Measurements from ENCODE around the gene SMIM41.
A peak's percentile ranks its signal among the peaks of the same experiment; 100 is the strongest.

The SMIM41 gene

GRCh38 chr12:52063981-52064649 lies 15.4 kb upstream of the SMIM41 start:
- DNase-seq = no peak

GRCh38 chr12:52066346-52067080 lies 13.0 kb upstream of the SMIM41 start:
- peak; percentile 8 for DNase-seq

GRCh38 chr12:52067081-52067374 lies 12.5 kb upstream of the SMIM41 start:
- DNase-seq = no peak

- DNase-seq = peak; percentile 85
These were observed 9.9 kb upstream of the SMIM41 start, which contains the start of gene ATG101 for GRCh38 chr12:52069327-52070184. Gene ATG101, plus strand, starts transcription at chr12:52069978. Its CDS starts 3,673 bp downstream, at chr12:52073651.

GRCh38 chr12:52070185-52070925 lies 9.1 kb upstream of the SMIM41 start:
- no peak for DNase-seq

- DNase-seq = peak; percentile 58
These were observed 5.7 kb upstream of the SMIM41 start for GRCh38 chr12:52073531-52074381.

GRCh38 chr12:52074971-52075724 lies 4.4 kb upstream of the SMIM41 start:
- peak; percentile 54 for DNase-seq

GRCh38 chr12:52076811-52077210 lies 2.7 kb upstream of the SMIM41 start:
- DNase-seq = no peak

GRCh38 chr12:52078276-52078675 lies 1.2 kb upstream of the SMIM41 start:
- DNase-seq = no peak

- no peak for DNase-seq
These were observed 1.1 kb downstream of the SMIM41 start for GRCh38 chr12:52080403-52081251.

GRCh38 chr12:52081263-52081733 lies 1.8 kb downstream of the SMIM41 start:
- peak; percentile 74 for DNase-seq

- DNase-seq = no peak
These were observed 2.6 kb downstream of the SMIM41 start for GRCh38 chr12:52082026-52082668.

- DNase-seq = no peak
These were observed 3.1 kb downstream of the SMIM41 start for GRCh38 chr12:52082669-52082987.

- DNase-seq = peak; percentile 73
These were observed 3.6 kb downstream of the SMIM41 start for GRCh38 chr12:52082988-52083637.

- no peak for DNase-seq
These were observed 4.1 kb downstream of the SMIM41 start for GRCh38 chr12:52083638-52083996.

- DNase-seq = no peak
These were observed 5.2 kb downstream of the SMIM41 start for GRCh38 chr12:52084491-52085231.

GRCh38 chr12:52085682-52086180 lies 6.2 kb downstream of the SMIM41 start:
- no peak for DNase-seq

- DNase-seq = peak; percentile 13
These were observed 6.9 kb downstream of the SMIM41 start for GRCh38 chr12:52086366-52086765.
